Prostate gland (tissue), 2 donors: ENCODE data around the gene KANTR. TPM values are rescaled to one million over a fixed set of nuclear protein-coding genes. Genes with fewer than 3 reads are reported as not detected.

Experiments used
- DNase-seq: peaks from one replicate; pipeline ENCODE4 v3.0.0-alpha.2; 2019; ENCODE audit warnings: low spot score
- H3K27ac ChIP-seq, 2 donors: fragments of 200-600 bp; sonication (generic); 2 replicates each; pipeline ENCODE4 v1.5.1; 2017 to 2019
- H3K27me3 ChIP-seq: fragments of 200-600 bp; sonication (generic); replicated peaks from 2 replicates; pipeline ENCODE4 v1.5.1; 2019; ENCODE audit not compliant: insufficient read depth
- H3K36me3 ChIP-seq, 2 donors: fragments of 200-600 bp; sonication (generic); 1 replicate in 1 of 2; 2 replicates in 1 of 2; pipeline versions ENCODE4 v1.5.1 to v1.8.1; 2017 to 2019
- H3K4me1 ChIP-seq: fragments of 200-600 bp; sonication (generic); replicated peaks from 2 replicates; pipeline ENCODE4 v1.5.1; 2019
- H3K4me3 ChIP-seq, 2 donors: fragments of 200-600 bp; sonication (generic); 2 replicates each; pipeline ENCODE4 v1.5.1; 2017 to 2019
- H3K9me3 ChIP-seq: fragments of 200-600 bp; sonication (generic); 2 replicates; pipeline ENCODE4 v1.5.1; 2017
- CTCF ChIP-seq, 4 experiments: fragments of 200-600 bp in 2 of 4; fragments of 450-650 bp in 2 of 4; sonication (generic) in 2 of 4; IDR thresholded peaks; 1 replicate in 3 of 4; 2 replicates in 1 of 4; pipeline ENCODE4 v1.5.1; 2016 to 2019; ENCODE audit warnings: antibody characterized with exemption in 4 of 4, mild to moderate bottlenecking in 2 of 4, moderate library complexity in 2 of 4
- POLR2A ChIP-seq: fragments of 450-650 bp; IDR thresholded peaks from one replicate; pipeline ENCODE4 v1.6.1; 2016; ENCODE audit warnings: antibody characterized with exemption, mild to moderate bottlenecking
- POLR2AphosphoS5 ChIP-seq: sonication (generic); formaldehyde crosslinking; IDR thresholded peaks from one replicate; pipeline ENCODE4 v1.6.1; 2017; ENCODE audit warnings: antibody characterized with exemption
- WGBS: methylation state at CpG from one replicate; pipeline ENCODE4 v1.1.5; 2018; 5-methylcytosine and 5-hydroxymethylcytosine counted together
- intact Hi-C: fragments of 100-400 bp; cut with DNase I; formaldehyde crosslinking; loops from one replicate; pipeline ENCODE4 v1.14.2; 2022
- total RNA-seq, 2 donors: library from RNA; depleted of rRNA; stranded (reverse); fragments of >200 nt; gene quantifications; one replicate each; pipeline ENCODE4 v1.1.0, GENCODE V29; 2016

The KANTR gene
- total RNA-seq, 2 donors from 2014 or later, result 11.5 to 27.9 TPM

- Histone ChIP-seq H3K9me3 (no peaks in the 10 kb centered on the region), H3K27me3 (no peaks in the 10 kb centered on the region), H3K4me1 (no peaks in the 10 kb centered on the region), H3K4me3 (no peak overlapping the region), H3K27ac (peak overlapping the region; percentile 35 to 51), H3K36me3 (no peaks in the 10 kb centered on the region)
- no peak for TF ChIP-seq CTCF (IDR thresholded peaks at IDR 0.05)
- DNase-seq, result no peak
- intact Hi-C loops, result no loop called here
- WGBS, result 27% methylated on average over 2 of the region's 3 CpGs
Observed at GRCh38 chrX:53116101-53116500, 22.2 kb downstream of the KANTR start.

- WGBS, result 32% methylated on average over 1 of the region's 1 CpG
- DNase-seq, result no peak
- intact Hi-C loops, result no loop called here
- Histone ChIP-seq H3K4me1 (no peaks in the 10 kb centered on the region), H3K36me3 (no peaks in the 10 kb centered on the region), H3K4me3 (no peak overlapping the region), H3K27me3 (no peaks in the 10 kb centered on the region), H3K27ac (no peak overlapping the region), H3K9me3 (no peaks in the 10 kb centered on the region)
- TF ChIP-seq POLR2AphosphoS5, result no peak
- no peak for TF ChIP-seq POLR2A
- no peak for TF ChIP-seq CTCF (IDR thresholded peaks at IDR 0.05)
Observed at GRCh38 chrX:53122013-53122412, 28.1 kb downstream of the KANTR start.

DNA sequence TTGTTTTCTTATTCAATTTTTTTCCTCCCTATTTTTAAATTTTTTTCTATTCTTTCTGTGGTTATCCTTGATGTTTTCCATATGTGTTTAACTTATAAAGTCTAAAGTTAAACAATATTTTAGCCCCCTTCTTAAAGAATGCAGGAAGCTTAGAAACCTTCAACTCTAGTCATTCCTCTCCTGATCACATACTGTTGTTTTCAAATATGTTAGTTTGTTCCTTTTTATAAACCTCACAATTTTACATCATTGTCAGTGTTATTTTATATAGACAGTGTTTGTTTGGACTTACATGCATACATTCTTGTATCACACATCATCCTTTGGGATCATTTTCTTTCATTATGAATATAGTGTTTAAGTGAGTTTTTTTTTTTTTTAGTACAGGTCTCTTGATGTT lies 31.6 kb downstream of the KANTR start:
- Histone ChIP-seq H3K9me3 (no peaks in the 10 kb centered on the region), H3K27me3 (no peaks in the 10 kb centered on the region), H3K4me3 (no peak overlapping the region), H3K27ac (no peak overlapping the region), H3K36me3 (no peaks in the 10 kb centered on the region), H3K4me1 (no peaks in the 10 kb centered on the region)
- TF ChIP-seq POLR2AphosphoS5, result no peak
- TF ChIP-seq POLR2A, result no peak
- TF ChIP-seq CTCF (IDR thresholded peaks at IDR 0.05), result no peak
- DNase-seq, result no peak
- intact Hi-C loops, result no loop called here

GRCh38 chrX:53126377-53126776 lies 32.4 kb downstream of the KANTR start:
- 94% methylated on average over 2 of the region's 2 CpGs for WGBS
- intact Hi-C loops, result no loop called here
- H3K4me1 ChIP-seq, result no peaks in the 10 kb centered on the region

More at GRCh38 chrX:53126377-53126776, 32.4 kb downstream of the KANTR start:
- H3K27me3 ChIP-seq, result no peaks in the 10 kb centered on the region
- no peak overlapping the region for H3K4me3 ChIP-seq
- no peak for DNase-seq
- no peak overlapping the region for H3K27ac ChIP-seq
- H3K36me3 ChIP-seq, result no peaks in the 10 kb centered on the region
- TF ChIP-seq POLR2AphosphoS5 (no peak), POLR2A (no peak), CTCF (IDR thresholded peaks at IDR 0.05) (no peak)
- no peaks in the 10 kb centered on the region for H3K9me3 ChIP-seq
